ENCODE results near the gene PACSIN1.

GRCh38 chr6:34544776-34545471 is 79.0 kb downstream of the PACSIN1 start:
- TF ChIP-seq POLR2AphosphoS5 (IDR thresholded peaks at IDR 0.05) (no peak), POLR2A (IDR thresholded peaks at IDR 0.05) (no peak)

All from stomach (tissue), 4 donors.